Measurements from ENCODE around the gene FRMPD2.
"Not testable (repeated sequence)": the region's sequence is repeated elsewhere in the genome, so short reads cannot be mapped to it uniquely, and the experiment has no call there.

FRMPD2 gene

DNA sequence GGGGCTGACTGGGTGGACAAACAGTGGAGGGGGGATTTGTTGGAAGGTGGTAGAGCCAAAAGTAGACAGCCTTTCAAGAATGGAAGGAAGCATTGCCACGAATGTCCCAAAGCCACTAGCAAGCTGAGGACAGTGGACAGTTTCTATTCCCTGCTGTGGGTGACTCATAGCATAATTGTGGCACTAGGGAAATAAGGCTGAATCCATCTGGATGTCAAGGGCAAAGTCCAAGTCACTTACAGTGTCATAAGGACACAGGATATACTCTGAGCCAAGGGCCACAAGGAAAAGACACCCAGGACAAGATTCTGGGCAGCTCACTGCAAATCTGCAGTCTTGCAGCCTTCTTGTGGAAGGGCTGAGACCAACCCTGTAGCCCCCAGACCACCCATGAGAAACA is 79.7 kb downstream of the FRMPD2 start:
- no peak for DNase-seq

- no peak for DNase-seq
Measured at GRCh38 chr10:48193556-48193955, 80.9 kb downstream of the FRMPD2 start.

DNA sequence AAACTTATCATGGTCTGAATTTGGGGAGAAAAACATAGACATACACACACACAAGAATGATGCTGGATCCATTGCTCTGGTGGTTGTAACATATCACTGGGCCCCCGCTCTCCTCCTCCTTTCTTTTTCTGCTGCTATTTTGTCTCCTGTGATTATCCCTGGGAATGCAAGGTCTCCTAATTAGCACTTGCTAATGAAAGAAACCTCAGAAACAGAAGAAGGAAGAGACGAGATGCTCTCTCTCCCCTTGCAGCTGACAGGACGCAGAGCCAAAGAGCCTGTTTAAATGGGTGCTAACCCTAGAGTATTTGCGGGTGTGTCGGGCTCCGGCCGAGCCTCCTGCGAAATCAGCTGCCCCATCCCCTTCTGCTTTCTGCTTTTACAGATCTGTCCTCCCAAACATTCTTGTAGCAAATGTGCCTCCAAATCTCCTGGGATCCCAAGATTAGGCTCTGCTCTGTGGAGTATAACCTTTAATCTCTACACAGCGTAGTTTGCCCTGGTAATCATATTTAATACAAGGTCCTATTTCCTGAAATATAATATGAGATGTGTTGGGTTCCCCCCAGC is 81.5 kb downstream of the FRMPD2 start:
- DNase-seq, result no peak

DNA sequence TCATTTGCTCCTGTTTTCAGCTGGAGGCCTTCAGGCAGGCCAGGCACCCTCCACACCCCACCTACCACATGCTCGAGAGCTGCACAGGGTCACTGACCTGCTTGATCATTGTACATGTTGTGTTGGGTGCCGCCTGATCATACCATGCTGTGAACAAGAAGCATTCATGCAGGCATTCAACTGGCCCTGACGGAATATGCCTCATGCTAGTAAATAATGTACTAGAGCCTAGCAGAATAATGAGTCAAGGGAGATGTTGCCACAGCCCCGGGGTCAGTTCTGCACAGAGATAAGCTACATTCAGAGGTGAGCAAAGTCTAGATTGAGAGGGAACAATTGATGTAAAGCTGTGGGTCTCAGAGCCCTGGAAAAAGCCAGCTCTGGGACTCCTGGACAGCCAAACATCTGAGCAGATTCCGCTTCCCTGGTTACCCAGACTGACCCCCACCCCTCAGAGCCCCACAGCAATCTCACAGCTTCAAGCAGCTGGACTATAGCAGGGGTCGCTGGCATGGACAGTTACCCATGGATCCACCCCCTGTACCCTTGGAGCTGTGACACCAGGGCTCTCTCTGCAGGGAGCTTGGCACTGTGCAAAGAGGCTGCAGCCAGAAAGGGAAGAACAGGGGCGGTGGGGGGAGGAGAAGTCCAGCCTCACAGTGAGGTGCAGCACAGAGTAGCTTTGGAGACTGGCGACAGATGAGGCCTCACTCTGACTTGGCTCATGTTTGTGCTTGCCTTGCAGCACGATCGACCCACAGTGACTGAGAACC is 86.6 kb downstream of the FRMPD2 start:
- DNase-seq, result no peak

- no peak for DNase-seq
Measured at GRCh38 chr10:48187126-48187525, 87.4 kb downstream of the FRMPD2 start.

DNA sequence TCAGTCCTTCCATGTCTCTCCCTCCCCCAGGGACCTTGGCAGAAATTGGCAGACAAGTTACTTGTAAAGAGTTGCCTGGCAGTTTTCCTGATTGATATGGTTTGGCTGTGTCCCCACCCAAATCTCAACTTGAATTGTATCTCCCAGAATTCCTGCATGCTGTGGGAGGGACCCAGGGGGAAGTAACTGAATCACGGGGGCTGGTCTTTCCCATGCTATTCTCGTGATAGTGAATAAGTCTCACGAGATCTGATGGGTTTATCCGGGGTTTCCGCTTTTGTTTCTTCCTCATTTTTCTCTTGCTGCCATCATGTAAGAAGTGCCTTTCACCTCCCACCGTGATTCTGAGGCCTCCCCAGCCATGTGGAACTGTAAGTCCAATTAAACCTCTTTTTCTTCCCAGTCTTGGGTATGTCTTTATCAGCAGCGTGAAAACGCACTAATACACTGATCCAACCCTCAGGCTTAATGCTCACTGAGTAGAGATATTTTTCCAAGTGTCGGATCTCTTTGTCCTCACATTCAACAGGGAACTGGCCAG is 88.2 kb downstream of the FRMPD2 start:
- DNase-seq, result not testable (repeated sequence)

DNA sequence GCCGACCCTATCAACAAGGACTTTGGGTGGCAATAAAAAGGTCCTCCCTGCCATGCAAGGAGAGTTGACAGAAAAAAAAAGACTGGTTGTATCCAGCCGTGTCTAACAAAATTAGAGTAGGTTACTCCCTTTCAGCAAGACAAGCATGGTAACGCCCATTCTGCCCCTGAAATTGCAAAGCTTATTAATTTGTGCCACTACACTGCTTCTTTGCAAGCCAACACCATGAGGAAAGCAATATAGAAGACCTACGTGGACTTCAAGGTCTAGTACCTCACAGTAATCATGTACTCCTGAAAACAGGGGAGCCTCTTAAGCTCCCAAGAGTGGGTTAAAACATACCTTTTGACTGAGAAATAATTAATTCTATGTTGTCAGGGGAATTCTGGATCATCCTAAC is 90.3 kb downstream of the FRMPD2 start:
- no peak for DNase-seq

- not testable (repeated sequence) for DNase-seq
Measured at GRCh38 chr10:48172715-48173114, 101.8 kb downstream of the FRMPD2 start.

GRCh38 chr10:48160670-48161069 is 113.8 kb downstream of the FRMPD2 start:
- not testable (repeated sequence) for DNase-seq

GRCh38 chr10:48160163-48160562 is 114.3 kb downstream of the FRMPD2 start:
- DNase-seq, result not testable (repeated sequence)

- not testable (repeated sequence) for DNase-seq
Measured at GRCh38 chr10:48154211-48155140, 120.0 kb downstream of the FRMPD2 start.

- DNase-seq, result not testable (repeated sequence)
Measured at GRCh38 chr10:48147643-48148042, 126.9 kb downstream of the FRMPD2 start.

DNA sequence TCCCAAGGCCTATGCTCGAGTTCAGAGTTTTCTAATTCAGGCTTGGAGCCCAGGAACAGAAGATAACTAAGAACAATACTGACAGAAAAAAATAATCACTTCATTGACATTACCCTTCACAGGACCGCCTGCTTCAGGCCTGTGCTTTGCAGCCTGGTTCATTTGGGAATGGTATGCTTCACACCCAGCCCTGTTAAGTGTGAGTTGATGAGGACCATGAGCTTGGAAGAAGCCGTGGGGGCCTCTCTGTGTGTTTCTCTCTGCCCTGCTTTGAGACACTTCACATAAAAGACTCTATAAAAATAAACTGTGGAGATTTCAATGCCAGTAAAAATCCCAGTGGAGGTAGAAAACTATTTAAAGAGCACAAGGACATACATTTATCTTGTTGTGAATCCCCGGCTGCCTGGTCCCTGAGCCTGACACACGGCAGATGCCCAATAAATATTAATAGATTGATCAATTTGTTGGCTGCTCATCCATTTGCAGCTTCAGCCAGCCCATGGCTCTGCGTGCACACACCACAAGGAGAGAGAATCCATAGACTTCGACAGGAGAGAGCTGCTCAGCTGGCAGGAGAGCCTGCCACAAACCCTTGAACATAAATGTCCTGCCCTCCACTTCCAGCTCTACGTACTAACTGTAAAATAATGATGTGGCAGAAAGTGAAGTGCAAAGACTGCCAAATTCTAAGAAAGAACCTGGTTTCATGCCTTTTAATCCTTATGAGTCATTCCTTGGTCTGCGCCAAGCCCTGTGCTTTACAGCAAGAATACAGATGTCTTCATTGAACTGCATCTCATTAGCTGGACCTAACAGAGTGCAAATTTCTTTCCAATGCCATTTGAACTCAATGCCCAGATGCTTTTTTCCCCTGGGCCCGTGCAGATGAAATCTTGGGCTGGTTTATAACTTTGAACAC is 130.5 kb downstream of the FRMPD2 start:
- DNase-seq, result not testable (repeated sequence)

DNA sequence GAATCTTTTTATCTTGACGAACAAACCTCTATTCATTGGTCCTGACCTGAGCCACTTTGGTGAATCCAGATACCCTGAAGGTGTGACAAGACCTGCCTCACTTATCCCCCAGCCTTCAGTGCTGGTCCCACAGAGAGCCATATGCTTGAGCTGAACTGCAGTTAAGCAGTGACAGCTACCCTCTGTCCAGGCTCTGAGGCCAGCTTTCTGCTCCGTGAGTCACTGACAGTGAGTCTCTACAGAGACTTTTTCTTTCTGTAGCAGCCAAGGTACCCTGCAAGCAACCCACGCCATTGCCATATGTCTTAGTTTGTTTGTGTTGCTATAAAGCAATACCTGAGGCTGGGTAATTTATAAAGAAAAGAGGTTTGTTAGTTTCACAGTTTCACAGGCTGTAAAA is 133.5 kb downstream of the FRMPD2 start:
- DNase-seq, result not testable (repeated sequence)

- not testable (repeated sequence) for DNase-seq
Measured at GRCh38 chr10:48139953-48140850, 134.3 kb downstream of the FRMPD2 start.

- DNase-seq, result not testable (repeated sequence)
Measured at GRCh38 chr10:48128954-48129353, 145.5 kb downstream of the FRMPD2 start.

DNA sequence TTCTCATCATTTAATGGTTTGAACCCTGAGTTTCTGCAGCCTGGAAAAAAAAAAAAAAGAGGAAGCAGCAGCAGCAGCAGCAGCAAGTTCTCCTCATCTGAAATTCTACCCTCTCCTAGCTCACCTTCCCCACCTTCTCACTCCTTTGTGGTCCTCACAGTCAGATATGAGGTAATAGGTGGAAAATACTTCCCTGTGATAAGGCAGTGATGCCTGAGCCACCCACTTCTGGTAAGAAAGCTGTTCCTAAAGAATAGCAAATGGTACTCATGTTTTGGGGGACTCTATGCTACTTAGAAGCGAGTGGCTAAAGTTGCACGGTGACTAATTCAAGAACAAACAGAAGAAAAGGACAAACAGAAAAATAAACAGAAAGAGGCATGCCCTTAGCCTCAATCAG is 148.2 kb downstream of the FRMPD2 start:
- not testable (repeated sequence) for DNase-seq

GRCh38 chr10:48125631-48126030 is 148.9 kb downstream of the FRMPD2 start:
- not testable (repeated sequence) for DNase-seq

DNA sequence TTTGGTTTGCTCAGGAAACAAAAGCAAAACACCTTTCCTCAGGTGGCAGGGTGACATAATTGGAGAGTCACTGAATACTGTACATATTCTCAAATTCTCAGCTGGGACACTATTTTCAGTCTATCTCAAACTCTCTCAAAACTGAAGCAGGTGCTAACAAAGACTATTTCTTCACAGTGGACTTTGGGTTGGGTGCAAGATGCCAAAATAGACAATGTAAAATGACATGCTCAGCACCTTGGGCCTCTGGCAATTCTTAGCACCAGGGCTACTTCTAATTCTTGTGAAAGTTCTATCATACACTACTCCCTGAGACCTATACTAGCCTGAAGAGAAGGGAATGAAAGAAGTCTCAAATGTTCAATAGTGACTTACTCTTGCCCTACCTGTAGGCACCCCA is 151.9 kb downstream of the FRMPD2 start:
- DNase-seq, result not testable (repeated sequence)

DNA sequence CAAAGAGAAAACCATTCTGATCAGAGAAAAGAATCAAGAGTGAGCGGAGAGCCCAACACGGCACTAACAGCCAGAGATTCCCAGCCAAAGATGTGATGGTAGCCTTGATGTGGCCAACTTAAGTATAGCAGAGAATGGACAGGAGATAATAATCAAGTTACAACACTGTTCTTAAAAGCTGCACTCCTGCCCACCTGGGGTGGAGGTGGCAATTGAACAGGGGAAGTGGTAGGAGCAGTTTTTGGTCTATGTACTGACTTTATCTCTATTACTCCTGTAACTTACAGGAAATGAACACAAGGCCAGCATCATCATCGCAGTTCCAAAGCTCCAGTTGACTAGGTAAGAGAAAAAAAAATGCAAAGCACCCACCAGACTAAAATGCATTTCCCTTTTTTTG is 164.2 kb downstream of the FRMPD2 start:
- not testable (repeated sequence) for DNase-seq

Measured in NCI-H1105 (cell line).